Liver (tissue), 9 donors: ENCODE results near the gene FAM3A. TPM values are rescaled to one million over a fixed set of nuclear protein-coding genes. Genes with fewer than 3 reads are reported as not detected.

ENCODE experiments used
- DNase-seq: peaks from one replicate; pipeline ENCODE4 v3.0.0-alpha.2; 2017; ENCODE audit warnings: low spot score
- H3K27ac ChIP-seq, 2 donors: one replicate each; pipeline ENCODE4 v1.7.0; 2013; ENCODE audit warnings: inconsistent platforms in 2 of 2, low read length in 2 of 2, control low read depth in 1 of 2, low read depth in 1 of 2, mild to moderate bottlenecking in 1 of 2
- H3K27me3 ChIP-seq, 4 donors: one replicate each; pipeline versions ENCODE4 v1.6.1 to v1.7.0; 2013; ENCODE audit warnings: low read length in 3 of 4, inconsistent platforms in 1 of 4, mild to moderate bottlenecking in 1 of 4, moderate library complexity in 1 of 4; ENCODE audit not compliant: control insufficient read depth in 4 of 4, insufficient read depth in 4 of 4
- H3K36me3 ChIP-seq, 4 donors: one replicate each; pipeline versions ENCODE4 v1.6.1 to v1.7.0; 2013; ENCODE audit warnings: low read length in 3 of 4, mild to moderate bottlenecking in 3 of 4, low read depth in 1 of 4, moderate library complexity in 1 of 4; ENCODE audit not compliant: control insufficient read depth in 4 of 4, insufficient read depth in 3 of 4
- H3K4me1 ChIP-seq, 4 donors: one replicate each; pipeline versions ENCODE4 v1.6.1 to v1.7.0; 2013; ENCODE audit warnings: low read length in 3 of 4, mild to moderate bottlenecking in 3 of 4, moderate library complexity in 1 of 4; ENCODE audit not compliant: control insufficient read depth in 4 of 4, insufficient read depth in 4 of 4
- H3K4me3 ChIP-seq, 3 donors: one replicate each; pipeline versions ENCODE4 v1.6.1 to v1.7.0; 2013; ENCODE audit warnings: low read length in 3 of 3, control low read depth in 1 of 3, low read depth in 1 of 3, mild to moderate bottlenecking in 1 of 3
- H3K9ac ChIP-seq, 2 donors: one replicate each; pipeline ENCODE4 v1.7.0; 2013; ENCODE audit warnings: low read length in 2 of 2, mild to moderate bottlenecking in 2 of 2, moderate library complexity in 2 of 2, control low read depth in 1 of 2, low read depth in 1 of 2
- H3K9me3 ChIP-seq, 4 donors: one replicate each; pipeline versions ENCODE4 v1.6.1 to v1.7.0; 2013; ENCODE audit warnings: low read length in 3 of 4; ENCODE audit not compliant: control insufficient read depth in 4 of 4
- ATF3 ChIP-seq: IDR thresholded peaks from 2 replicates; pipeline ENCODE4 v1.6.1; 2016; ENCODE audit warnings: antibody characterized with exemption
- CTCF ChIP-seq: fragments of 150-350 bp; IDR thresholded peaks from 2 replicates; pipeline ENCODE4 v1.5.1; 2017; ENCODE audit warnings: improper control_type of control experiment, low read depth, low read length; ENCODE audit not compliant: missing input control
- EGR1 ChIP-seq, 2 donors: IDR thresholded peaks; 2 replicates each; pipeline ENCODE4 v1.6.1; 2016 to 2018; ENCODE audit warnings: antibody characterized with exemption in 2 of 2, low read depth in 2 of 2
- FOXA1 ChIP-seq: IDR thresholded peaks from 2 replicates; pipeline ENCODE4 v1.6.1; 2016; ENCODE audit warnings: antibody characterized with exemption
- FOXA2 ChIP-seq: IDR thresholded peaks from 2 replicates; pipeline ENCODE4 v1.6.1; 2016; ENCODE audit warnings: antibody characterized with exemption
- GABPA ChIP-seq, 2 donors: IDR thresholded peaks in 1 of 2; conservative IDR thresholded peaks in 1 of 2; 2 replicates each; pipeline ENCODE4 v1.6.1; 2016; ENCODE audit warnings: antibody characterized with exemption in 2 of 2, mild to moderate bottlenecking in 1 of 2, moderate library complexity in 1 of 2
- HNF4A ChIP-seq, 2 donors: conservative IDR thresholded peaks; 2 replicates each; pipeline ENCODE4 v1.6.1; 2016; ENCODE audit warnings: antibody characterized with exemption in 2 of 2, mild to moderate bottlenecking in 2 of 2
- JUND ChIP-seq, 2 donors: IDR thresholded peaks; 2 replicates each; pipeline ENCODE4 v1.6.1; 2016; ENCODE audit warnings: antibody characterized with exemption in 2 of 2
- MAX ChIP-seq: IDR thresholded peaks from 2 replicates; pipeline ENCODE4 v1.6.1; 2016; ENCODE audit warnings: antibody characterized with exemption
- NR2F2 ChIP-seq: IDR thresholded peaks from 2 replicates; pipeline ENCODE4 v1.6.1; 2016; ENCODE audit warnings: antibody characterized with exemption
- RAD21 ChIP-seq, 2 donors: IDR thresholded peaks; 2 replicates each; pipeline ENCODE4 v1.6.1; 2016; ENCODE audit warnings: antibody characterized with exemption in 2 of 2, mild to moderate bottlenecking in 2 of 2
- REST ChIP-seq: IDR thresholded peaks from 2 replicates; pipeline ENCODE4 v1.6.1; 2016; ENCODE audit warnings: antibody characterized with exemption, mild to moderate bottlenecking
- RXRA ChIP-seq, 2 donors: IDR thresholded peaks; 2 replicates each; pipeline ENCODE4 v1.6.1; 2017 to 2018; ENCODE audit warnings: antibody characterized with exemption in 2 of 2, mild to moderate bottlenecking in 1 of 2
- SP1 ChIP-seq: IDR thresholded peaks from 2 replicates; pipeline ENCODE4 v1.6.1; 2018; ENCODE audit warnings: antibody characterized with exemption, mild to moderate bottlenecking
- TAF1 ChIP-seq: conservative IDR thresholded peaks from 2 replicates; pipeline ENCODE4 v1.6.1; 2016; ENCODE audit warnings: antibody characterized with exemption, mild to moderate bottlenecking
- YY1 ChIP-seq: IDR thresholded peaks from 2 replicates; pipeline ENCODE4 v1.6.1; 2016; ENCODE audit warnings: antibody characterized with exemption, mild to moderate bottlenecking
- WGBS: extraction: QIAGEN DNeasy Blood & Tissue Kit; methylation state at CpG from one replicate; pipeline ENCODE4 v1.1.7; 2013; 5-methylcytosine and 5-hydroxymethylcytosine counted together
- polyA plus RNA-seq, 2 donors: library from polyadenylated mRNA; stranded (reverse) in 1 of 2; unstranded in 1 of 2; fragments of 200-250 nt in 1 of 2; fragments of >200 nt in 1 of 2; fragmentation: Nextera tagmentation in 1 of 2; extraction: Ambion mirVana in 1 of 2; gene quantifications; one replicate each; pipeline versions ENCODE4 v1.2.1 to v1.2.3, GENCODE V29; 2013 to 2015
- total RNA-seq, 2 donors: library from RNA; depleted of rRNA; stranded (reverse); fragments of >200 nt; gene quantifications; one replicate each; pipeline ENCODE4 v1.2.3, GENCODE V29; 2014
- TF ChIP-seq, protein P1 (sequence below): IDR thresholded peaks from 2 replicates; pipeline ENCODE4 v1.6.1; 2016; ENCODE audit warnings: antibody characterized with exemption
- donor health status: healthy.
- donor health status: healthy.
- donor health status: healthy.
- donor health status: healthy.
- donor health status: healthy.

Gene FAM3A
- total and polyA plus RNA-seq, 4 donors, result 11.6 to 36.3 (median 34.2) TPM

DNA sequence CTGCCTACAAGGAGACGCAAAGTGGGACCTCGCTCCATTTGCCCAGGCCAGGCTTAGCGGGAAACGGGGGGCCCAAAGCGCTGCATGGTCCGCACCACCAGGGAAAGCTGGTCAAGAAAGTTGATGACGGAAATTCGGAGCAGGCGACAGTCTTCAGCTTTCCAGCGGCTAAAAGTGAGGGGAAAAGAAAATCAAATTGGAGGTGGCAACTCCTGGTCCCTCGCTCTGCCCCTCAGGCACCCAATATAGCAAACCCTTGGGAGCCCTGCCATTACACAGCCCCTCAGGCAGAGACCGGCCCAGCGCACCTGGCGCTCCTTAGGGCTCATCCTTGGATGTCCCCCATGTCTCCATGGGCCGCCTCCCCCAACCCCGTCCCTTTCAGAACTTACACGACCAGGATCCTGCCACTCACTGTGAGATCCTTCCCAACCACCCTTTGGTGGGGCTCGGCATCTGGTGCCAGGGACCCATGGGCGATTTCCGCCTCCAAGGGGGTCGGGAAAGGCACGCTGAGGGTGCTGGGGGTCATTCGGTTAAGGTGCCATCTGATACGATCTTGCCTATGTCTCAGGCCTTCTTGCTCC lies 38.0 kb downstream of the FAM3A start:
- 71% methylated on average over 24 of the region's 24 CpGs for WGBS
- H3K9me3 ChIP-seq, result no peaks in the 10 kb centered on the region
- no peak for DNase-seq

DNA sequence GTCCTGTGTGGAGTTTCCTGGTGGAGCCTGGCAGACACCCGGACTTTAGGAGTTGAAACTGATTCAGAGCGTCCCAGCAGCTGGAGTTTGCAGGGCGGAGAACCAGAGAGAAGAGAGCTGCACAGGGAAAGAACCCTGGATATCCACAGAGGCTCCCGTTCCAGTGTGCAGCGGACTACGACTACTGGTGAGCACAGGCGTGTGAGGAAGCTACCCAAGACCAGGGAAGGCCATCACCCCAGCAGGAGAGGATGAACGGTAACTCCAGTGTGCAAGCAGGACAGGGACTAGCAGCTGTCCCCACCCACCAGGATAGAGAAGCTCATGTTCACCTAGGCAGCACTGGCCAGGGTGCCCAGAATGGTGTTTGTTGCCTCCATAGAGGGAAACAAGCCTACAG lies 39.2 kb downstream of the FAM3A start:
- Histone ChIP-seq H3K4me1 (peaks cover 0 to 3% (median 1%) of the 10 kb centered on the region in 4 donors), H3K9me3 (no peaks in the 10 kb centered on the region), H3K36me3 (no peaks in the 10 kb centered on the region), H3K9ac (no peak overlapping the region), H3K27me3 (no peaks in the 10 kb centered on the region), H3K27ac (no peak overlapping the region), H3K4me3 (no peak overlapping the region)
- WGBS, result 96% methylated on average over 8 of the region's 8 CpGs
- no peak for TF ChIP-seq TAF1
- TF ChIP-seq FOXA2, result no peak
- TF ChIP-seq GABPA (IDR thresholded peaks at IDR 0.05 in 1 of 2, conservative IDR thresholded peaks at IDR 0.05 in 1 of 2), result no peak
- TF ChIP-seq NR2F2, result no peak
- no peak for TF ChIP-seq EGR1 (IDR thresholded peaks at IDR 0.05; ENCODE audit: low read depth in 2 of 2)
- DNase-seq, result no peak

More for the DNA sequence above, 38.0 kb downstream of the FAM3A start:
- no peaks in the 10 kb centered on the region for H3K27me3 ChIP-seq
- peak overlapping the region in 1 of 2 donors; percentile 29 for H3K27ac ChIP-seq
- H3K4me3 ChIP-seq, result peak overlapping the region in 2 of 3 donors; percentile 30 to 45
- no peak overlapping the region for H3K9ac ChIP-seq
- no peaks in the 10 kb centered on the region for H3K36me3 ChIP-seq
- H3K4me1 ChIP-seq, result peaks cover 0 to 3% (median 1%) of the 10 kb centered on the region in 4 donors
- no peak for TF ChIP-seq RAD21 (IDR thresholded peaks at IDR 0.05)
- TF ChIP-seq NR2F2, result no peak
- no peak for TF ChIP-seq HNF4A (conservative IDR thresholded peaks at IDR 0.05)
- TF ChIP-seq SP1, result no peak
- no peak for TF ChIP-seq ATF3
- TF ChIP-seq EGR1 (IDR thresholded peaks at IDR 0.05; ENCODE audit: low read depth in 2 of 2), result no peak
- TF ChIP-seq, protein P1, sequence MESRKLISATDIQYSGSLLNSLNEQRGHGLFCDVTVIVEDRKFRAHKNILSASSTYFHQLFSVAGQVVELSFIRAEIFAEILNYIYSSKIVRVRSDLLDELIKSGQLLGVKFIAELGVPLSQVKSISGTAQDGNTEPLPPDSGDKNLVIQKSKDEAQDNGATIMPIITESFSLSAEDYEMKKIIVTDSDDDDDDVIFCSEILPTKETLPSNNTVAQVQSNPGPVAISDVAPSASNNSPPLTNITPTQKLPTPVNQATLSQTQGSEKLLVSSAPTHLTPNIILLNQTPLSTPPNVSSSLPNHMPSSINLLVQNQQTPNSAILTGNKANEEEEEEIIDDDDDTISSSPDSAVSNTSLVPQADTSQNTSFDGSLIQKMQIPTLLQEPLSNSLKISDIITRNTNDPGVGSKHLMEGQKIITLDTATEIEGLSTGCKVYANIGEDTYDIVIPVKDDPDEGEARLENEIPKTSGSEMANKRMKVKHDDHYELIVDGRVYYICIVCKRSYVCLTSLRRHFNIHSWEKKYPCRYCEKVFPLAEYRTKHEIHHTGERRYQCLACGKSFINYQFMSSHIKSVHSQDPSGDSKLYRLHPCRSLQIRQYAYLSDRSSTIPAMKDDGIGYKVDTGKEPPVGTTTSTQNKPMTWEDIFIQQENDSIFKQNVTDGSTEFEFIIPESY, result no peak
- TF ChIP-seq YY1, result no peak
- no peak for TF ChIP-seq CTCF
- no peak for TF ChIP-seq RXRA (IDR thresholded peaks at IDR 0.05)

DNA sequence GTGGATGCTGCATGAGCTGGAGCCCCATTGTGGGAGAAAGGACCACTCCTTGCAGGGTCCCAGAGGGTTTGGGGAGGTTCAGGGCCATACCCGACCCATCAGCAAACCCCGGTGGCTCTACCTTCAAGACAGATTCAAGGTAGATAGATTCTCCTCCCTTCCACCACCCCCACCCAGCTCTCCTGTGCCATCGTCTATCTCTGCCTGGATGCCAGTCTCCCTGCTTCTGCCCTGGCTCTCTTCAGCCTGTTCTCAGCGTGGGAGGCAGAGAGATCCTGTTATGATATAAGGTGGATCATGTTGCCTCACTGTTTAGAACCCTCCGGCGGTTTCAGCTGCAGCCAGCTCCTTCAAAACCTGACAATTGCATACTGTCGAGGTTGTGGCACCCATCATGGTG lies 42.3 kb downstream of the FAM3A start:
- Histone ChIP-seq H3K4me3 (no peak overlapping the region), H3K36me3 (no peaks in the 10 kb centered on the region), H3K9ac (no peak overlapping the region), H3K4me1 (peaks cover 0 to 3% (median 1%) of the 10 kb centered on the region in 4 donors), H3K27ac (no peak overlapping the region), H3K27me3 (no peaks in the 10 kb centered on the region), H3K9me3 (no peaks in the 10 kb centered on the region)
- WGBS, result 93% methylated on average over 7 of the region's 7 CpGs
- no peak for TF ChIP-seq FOXA2
- TF ChIP-seq ATF3, result no peak
- TF ChIP-seq MAX, result no peak
- TF ChIP-seq NR2F2, result no peak
- TF ChIP-seq JUND (IDR thresholded peaks at IDR 0.05), result no peak
- no peak for TF ChIP-seq REST
- TF ChIP-seq FOXA1, result no peak
- no peak for TF ChIP-seq EGR1 (IDR thresholded peaks at IDR 0.05; ENCODE audit: low read depth in 2 of 2)
- no peak for DNase-seq
